GM19463 (cell line): ENCODE results near the gene ATP10A.
"Not testable (repeated sequence)": the region's sequence is repeated elsewhere in the genome, so short reads cannot be mapped to it uniquely, and the experiment has no call there.

Experiments
- ATAC-seq: cut with Tn5 transposase; IDR thresholded peaks from one replicate; pipeline ENCODE4 v1.9.1; 2021; ENCODE audit warnings: mild to moderate bottlenecking, moderate library complexity; ENCODE audit not compliant: unreplicated experiment

ATP10A gene

DNA sequence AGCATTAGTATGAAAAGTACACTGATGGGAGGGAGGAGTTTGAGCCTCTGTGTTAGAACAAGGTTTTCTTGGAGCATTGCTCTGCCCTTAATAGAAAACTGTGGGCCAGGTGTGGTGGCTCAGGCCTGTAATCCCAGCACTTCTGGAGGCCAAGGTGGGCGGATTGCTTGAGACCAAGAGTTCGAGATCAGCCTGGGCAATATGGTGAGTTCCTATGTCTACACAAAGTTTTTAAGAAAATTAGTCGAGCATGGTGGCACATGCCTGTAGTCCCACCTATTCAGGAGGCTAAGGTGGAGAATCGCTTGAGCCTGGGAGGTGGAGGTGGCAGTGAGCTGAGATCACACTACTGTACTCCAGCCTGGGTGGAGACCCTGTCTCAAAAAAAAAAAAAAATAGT is 103.7 kb downstream of the ATP10A start:
- no peak for ATAC-seq

DNA sequence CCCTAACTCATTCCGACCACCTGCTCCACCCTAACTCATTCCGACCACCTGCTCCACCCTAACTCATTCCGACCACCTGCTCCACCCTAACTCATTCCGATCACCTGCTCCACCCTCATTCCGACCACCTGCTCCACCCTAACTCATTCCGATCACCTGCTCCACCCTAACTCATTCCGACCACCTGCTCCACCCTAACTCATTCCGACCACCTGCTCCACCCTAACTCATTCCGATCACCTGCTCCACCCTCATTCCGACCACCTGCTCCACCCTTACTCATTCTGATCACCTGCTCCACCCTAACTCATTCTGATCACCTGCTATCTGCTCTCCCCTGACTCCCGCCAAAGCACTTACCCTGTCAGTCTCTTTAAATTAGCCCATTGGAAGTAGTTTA is 104.5 kb downstream of the ATP10A start:
- ATAC-seq, result not testable (repeated sequence)

DNA sequence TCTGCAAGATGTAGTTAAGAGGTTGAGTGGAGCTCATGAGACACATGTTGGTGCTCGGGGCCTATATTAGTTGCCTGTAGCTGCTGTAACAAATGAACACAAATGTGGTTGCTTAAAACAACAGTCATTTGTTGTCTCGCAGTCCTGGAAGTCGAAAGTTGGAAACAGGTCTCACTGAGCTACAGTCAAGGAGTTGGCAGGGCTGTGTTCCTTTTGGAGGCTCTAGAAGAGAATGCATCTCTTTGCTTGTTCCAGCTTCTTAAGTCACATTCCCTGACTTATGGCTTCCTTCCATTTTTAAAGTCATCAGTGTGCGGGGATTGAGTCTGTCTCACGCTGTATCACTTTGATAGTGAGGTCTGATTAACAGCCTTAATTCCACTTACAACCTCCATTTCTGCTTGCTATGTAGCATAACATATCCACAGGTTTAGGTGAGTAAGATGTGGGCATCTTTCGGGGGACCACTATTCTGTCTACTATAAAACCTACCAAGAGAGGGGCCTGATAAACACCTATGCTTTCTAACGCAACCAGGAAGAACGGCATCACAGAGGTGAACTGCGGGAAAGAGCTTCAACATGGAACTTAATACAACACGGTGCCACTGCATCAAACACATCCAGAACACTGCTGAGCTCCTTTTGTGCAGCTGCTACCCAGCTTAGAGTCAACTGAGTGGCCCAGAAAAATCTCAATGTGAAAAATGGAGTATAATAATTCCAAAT is 119.4 kb downstream of the ATP10A start:
- ATAC-seq, result no peak

DNA sequence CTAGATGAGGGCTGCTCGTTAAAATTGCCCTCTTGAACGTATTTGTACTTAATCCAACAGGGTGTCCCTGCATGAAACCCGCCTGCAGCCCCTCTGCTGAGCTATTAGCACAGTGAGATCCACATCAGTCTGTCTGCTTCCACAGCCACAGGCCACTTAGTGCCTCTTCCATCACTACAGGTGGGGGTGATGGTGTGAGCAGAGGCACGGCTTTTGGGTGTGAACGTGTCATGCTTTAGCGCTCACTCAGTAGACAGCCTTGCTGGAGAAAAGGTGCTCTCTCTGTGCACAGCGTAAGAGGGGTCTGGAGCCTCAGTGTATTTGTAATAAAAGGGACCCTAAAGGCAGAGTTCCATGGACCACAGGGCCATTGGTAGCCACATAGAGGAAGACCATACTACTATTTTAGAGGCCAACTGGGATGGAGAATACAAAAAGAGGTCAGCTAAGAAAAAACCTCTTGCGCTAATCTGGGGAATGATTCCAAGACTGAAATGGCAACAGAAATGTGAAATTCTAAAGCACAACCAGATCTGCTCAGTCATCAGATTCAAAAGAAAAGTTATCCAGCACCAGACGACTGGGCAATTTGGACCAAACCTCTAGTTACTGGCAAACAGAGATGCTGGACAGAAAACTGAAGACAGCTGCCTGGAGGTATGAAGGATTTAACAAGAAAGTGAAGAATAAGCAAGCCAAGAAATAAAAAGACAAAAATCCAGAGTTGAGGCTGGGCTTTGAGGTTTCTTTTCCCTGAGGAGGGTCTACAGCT is 120.2 kb downstream of the ATP10A start:
- ATAC-seq, result no peak

DNA sequence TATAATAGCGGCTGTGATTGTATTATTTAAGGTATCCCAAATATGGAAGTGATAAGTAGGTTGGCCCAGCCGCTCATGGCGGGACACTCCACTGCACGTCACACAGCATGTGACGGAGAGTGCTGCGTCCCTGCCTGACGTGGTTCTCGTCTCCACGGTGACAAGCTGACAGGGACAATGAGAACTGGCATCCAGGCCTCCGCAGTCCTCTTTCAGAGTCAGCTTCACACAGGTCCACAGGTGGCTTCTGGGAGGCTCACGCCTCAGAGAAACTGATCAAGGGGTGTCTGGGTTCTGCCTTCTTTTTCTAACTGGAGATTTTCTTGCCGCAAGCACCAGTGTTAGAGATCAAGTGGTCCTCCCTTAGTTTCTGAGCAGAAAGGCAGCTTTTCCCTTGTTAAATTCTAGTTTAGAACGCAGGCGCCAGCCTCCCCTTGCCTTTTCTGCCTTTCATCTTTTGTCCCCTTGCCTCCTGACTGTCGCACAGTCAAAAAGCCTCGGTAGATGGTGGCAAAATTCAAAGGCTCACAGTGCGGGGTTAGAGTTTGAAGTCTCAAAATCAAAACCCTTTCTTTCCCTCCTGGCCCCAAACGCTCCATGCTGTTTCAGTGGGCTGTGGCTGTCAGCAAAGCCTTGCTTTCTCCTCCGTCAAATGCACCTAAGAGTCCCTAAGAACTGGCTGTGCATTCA is 120.9 kb downstream of the ATP10A start:
- ATAC-seq, result no peak

DNA sequence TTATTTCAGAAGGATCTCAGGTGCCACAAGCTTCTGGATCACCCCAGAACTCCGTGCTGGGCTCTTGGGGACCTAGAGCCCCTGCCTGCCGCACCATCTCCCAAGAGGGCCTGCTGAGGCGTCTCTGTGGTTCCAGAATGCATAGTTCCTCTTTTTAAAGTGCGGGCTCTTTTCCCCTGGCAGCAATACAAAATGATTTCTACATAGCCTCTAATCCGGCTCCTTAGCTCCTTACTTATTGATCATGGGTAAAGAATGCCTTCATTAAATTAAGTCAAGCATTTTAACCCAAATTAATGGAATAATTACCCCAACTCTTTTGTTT is 121.9 kb downstream of the ATP10A start:
- no peak for ATAC-seq

DNA sequence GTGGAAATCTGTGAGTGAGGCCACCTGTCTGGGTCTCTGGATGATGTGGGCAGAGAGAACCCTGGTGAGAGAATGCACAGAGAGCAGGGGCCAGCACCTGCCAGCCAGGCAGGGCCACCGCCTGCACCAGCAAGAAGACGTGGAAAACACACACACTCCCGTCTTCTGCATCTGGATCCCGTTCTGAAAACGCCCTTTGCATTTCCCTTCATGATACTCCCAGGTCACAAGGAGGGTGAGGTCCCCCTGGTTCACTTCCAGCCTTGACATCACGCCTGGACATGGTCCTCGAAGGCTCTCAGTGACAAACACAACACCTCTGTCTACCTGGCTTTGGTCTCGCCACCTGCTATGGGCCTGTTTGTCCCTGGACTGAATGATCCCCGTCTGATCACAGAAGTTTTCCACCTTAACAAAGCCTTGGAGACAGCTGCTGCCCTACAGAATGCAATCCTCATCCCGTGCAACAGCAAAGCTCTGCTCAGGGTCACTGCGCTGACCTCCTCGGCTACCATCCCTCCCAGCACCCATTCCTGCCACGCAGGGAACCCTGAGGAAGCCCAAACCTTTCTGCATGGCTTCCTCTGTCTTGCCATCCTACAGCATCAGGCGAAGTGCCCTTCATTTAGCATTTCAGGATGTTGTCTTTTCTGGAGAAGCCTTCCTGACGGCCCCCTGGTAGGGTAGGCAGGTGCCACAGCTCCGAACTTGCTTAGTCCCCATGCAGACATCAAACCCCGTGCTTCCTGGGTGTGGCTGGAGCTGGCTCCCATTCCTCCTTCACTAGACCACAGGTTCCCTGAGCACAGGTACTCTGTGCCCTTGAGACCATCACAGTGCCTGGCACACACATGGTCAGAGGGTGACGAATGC is 122.5 kb downstream of the ATP10A start:
- ATAC-seq, result no peak

DNA sequence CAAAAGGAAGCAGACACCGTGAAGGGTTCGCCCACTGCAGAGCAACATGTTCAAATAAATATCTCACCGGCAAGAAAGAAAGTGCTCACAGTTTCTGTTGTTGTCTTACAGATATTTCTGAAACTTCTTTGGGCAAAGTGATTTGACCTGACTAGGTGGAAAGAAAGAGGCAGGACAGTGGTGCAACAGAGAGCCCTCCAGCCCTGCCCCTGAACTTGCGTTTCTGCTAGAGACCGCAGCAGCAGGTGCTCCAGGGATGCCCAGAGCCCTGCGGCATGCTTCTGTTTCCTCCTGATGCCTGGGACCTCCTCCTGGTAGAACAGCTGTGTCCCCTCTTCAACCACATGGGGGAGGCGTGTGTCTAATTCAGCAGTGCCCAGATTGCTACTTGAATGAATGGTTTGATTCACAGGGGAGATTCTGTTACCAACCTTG is 123.4 kb downstream of the ATP10A start:
- peak; percentile 71 for ATAC-seq

DNA sequence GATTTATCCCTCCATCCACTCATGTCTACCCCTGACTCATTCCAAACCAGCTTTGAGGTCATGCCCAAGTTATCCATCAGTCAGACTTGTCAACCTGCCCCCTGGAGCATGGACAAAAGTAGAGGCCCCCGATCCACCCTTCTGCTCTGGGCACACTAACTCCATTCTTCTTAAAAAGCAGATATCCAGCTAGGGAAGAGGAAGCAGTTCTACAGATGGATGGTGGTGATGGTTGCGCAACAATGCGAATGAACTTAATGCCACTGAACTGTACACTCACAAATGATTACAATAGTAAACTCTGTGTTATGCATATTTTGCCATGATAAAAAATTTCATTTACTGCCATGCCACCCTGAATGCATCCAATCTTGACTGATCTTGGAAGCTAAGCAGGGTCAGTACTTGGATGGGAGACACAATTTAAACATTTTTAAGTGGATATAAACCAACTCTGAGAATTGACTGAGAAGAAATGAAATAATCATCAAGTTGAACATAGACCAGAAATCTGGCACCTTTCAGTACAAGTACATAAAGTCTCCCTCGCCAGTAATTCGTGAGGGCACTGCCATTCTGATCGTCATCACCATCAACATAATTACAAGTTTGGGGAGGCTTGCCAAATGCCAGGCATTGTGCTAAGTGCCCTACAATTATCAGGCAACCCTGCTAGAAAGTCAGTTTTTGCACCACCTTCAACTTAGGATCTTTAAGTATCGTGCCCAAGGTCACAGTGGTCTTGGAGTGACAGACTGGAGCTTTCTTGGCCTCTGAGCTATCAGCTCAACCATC is 124.8 kb downstream of the ATP10A start:
- ATAC-seq, result no peak

DNA sequence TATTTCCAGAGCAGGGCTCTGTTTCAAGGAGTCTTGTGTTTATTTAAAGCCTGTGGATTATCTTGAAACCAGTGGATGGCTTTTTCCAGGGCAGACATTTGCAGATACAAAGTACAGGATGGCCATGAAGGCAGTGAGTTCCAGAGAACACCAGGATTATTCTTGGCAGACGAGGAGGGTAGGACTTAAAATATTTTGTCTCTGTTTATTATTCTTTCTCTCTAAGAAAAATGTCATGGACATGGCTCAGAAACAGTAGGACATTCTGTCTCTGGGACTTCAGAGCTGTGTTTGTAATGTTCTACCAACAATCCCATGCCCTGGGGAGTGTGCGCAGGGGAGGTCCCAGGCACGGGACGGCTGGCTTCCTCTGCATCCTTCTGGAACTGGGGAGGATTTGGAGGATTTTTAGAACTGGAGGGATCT is 125.9 kb downstream of the ATP10A start:
- no peak for ATAC-seq

DNA sequence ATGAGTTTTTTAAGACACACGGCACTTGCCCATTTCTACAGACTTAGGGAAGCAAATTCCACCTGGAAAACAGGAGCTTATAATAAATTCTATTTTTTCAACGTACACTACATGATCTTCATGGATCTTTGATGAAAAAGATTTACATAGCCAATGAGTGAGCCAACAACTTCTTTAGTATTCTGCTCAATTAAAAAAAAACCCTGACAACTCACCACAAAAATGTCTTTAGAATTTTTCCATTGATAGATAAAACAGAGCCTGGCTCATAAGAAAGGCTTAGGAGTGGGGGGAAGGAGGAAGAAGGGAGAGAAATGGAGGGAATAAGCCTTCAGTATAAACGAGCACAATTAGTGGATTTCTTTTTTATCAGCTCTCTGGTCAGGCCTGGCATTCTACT is 126.7 kb downstream of the ATP10A start:
- no peak for ATAC-seq

DNA sequence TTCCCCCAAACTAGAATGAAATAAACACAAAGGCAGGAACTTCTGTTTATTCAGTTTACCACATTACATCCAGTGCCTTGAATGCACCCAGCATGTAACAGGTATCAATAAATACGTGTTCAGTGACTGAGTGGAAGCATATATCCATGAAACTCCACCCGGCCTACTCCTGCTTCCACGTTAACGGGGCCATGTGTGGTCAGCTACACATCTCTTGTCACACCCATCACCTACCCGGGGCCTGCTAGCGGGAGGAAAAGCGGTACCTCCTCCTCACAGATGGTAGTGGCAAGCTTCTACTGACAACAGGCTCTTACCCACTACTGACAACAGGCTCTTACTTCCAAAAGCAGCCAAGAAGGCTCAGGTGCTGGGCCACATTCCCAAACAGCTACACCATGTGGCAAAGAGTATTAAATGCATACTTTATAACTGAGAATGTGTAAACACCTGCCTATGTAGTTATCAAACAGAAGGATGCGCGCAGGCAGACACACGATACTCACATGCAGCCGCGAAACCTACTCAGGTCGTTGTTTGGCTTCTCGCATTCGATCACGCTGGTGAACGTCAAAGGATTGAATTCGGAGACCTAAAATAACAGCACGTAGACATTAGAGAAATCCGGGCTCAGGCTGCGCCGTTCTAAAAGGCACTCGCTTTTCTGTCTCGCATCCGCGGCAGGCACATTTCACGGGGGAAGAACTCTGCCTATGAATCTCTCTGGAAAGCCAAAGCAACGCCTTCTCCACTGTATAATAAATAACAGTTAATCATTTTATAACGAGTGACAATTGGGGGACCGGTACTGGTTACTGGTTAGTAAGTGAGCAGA is 127.4 kb downstream of the ATP10A start:
- no peak for ATAC-seq

DNA sequence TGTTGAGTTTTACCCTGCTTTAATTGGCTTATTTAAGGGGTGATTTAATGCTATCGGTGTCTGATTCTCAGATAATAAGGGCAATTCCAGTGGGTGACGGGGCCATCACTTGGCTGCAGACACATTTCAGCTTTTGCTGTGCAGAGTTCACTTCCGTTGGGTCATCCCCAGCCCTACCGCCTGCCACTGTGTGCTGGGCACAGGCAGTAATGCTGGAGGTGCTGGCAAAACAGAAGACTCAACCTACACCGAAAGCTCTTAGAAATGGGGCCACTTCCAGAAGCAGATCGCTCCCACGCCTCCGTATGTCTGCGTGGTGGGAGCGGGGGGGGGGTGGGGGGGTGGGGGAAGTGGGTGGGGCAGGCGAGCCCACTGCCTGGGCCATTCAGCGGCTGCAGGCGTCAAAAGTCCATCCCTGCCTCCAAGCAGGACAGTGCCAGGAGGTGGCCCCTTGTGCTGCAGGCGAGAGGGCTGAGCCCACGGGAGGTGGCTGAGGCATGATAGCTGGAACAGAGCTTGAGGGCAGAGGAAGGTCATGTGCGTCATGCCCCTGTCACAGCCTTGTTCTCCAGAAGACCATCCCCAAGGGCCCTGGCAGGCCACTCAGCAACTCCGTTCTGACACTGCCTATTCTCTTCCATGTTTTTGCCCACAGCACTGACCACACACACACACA is 128.3 kb downstream of the ATP10A start:
- no peak for ATAC-seq

DNA sequence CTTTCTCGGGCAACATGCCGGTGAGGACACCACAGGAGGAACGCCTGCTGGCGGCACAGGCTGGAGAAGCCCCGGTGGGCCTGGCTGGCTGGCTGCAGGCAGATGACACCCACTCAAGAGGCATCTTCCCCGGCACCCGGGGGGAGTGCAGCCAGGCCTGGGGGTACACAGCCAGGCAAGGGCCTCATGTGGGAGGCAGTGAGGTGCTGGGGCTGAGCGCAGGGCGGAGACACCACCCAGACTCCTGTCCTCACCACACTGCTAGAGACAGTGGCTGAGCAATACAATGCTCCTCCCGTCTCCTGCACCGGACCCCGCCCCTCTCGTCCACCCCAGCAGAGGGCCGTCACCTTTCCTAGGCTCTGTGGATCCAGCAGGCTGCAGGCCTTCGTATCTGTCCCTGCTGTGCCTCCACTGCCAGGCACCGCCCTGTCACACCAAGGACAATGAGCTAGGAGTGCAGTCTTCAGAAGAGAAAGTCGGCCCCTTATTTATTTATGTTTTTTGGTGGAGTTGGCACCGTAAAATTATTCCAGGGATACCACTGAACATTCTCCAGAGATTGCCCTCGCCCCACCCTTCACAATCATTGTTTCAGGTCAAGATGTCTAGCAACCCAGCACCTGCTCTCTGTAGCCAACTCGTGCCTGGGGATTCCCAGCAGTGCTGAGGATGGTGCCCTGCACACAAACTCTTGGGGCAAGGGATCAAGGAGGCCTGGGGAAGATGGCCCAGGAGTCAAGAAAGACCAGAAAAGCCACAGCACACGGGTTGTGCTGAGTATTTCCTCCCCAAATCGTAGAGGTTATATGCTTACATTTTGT is 129.1 kb downstream of the ATP10A start:
- no peak for ATAC-seq

DNA sequence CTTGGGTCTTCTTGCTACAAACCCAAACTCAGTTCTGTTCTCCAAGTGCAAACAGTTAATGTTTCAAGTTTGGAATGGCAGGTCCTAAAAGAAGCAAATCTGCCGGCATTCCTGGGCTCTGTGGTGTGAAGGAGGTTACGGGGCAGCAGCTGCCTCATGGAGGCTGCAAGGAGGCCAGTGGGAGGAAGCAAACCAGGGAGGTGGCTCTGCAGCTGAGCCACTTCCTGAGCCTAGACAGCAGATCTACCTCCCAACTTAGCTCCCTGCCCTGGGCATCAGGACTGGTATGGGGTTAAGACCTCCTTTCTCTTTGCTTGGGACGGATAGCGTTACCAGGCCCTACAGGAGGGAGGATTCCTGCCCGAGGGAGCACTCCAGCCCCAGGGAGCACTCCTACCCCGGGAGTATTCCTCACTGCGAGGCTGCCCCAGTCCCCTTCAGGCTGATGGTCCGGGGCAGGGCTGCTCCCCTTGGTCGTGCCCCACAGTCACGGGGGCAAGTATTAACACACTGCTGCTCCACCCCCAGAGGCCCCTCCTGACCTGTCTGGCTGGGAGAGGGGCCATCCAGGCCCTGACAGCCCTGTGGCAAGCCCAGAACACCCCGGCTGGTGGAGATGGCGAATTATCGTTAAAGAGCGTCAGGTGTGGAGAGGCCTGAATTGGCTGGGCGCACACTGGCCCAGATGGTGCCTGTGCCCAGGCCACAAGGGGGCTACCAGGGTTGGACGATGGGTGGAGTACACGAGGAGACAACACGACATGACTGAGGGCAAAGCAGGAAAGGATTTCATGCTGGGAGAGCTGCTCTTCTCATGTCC is 129.9 kb downstream of the ATP10A start:
- no peak for ATAC-seq

DNA sequence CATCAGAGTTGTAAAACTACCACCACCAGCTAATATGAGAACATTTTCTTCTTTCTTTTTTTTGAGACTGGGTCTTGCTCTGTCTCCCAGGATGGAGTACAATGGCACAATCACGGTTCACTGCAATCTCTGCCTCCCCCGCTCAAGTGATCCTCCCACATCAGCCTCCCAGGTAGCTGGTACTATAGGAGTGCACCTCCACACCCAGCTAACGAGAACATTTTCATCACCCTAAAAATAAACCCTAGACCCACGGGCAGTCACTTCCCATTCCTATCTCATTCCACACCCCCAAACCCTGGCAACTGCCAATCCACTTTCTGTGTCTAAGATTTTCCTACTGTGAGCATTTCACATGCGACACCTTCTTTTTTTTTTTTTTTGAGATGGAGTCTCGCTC is 130.9 kb downstream of the ATP10A start:
- ATAC-seq, result no peak

DNA sequence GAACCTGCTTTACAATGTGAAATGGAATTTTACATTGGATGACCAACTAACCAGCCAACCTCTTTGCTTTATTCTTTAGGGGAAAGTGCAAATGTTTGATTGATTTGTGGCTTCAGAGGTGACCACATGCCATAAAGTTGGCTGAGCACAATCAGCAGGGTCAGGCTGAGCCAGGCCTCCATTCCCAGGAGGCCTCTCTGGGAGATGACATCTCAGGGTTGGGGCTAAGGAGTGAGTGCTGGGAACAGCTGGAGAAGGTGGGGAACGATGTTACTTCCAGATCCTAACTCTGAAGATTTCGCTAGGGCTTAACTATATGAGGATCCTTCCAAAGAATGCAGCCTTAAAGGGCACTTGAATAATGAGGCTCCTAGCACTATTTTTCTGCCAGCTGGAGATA is 131.7 kb downstream of the ATP10A start:
- no peak for ATAC-seq
